ENCODE results near the gene MSI2.

The MSI2 gene

GRCh38 chr17:57724729-57725125 lies 468.4 kb downstream of the MSI2 start:
- DNase-seq (ENCODE audit: low read depth in 1 of 2, low spot score in 1 of 2), result no peak

GRCh38 chr17:57726213-57726790 lies 470.0 kb downstream of the MSI2 start:
- DNase-seq (ENCODE audit: low read depth in 1 of 2, low spot score in 1 of 2), result no peak

- DNase-seq (ENCODE audit: low read depth in 1 of 2, low spot score in 1 of 2), result no peak
These were observed 470.5 kb downstream of the MSI2 start for GRCh38 chr17:57726838-57727237.

- no peak for DNase-seq (ENCODE audit: low read depth in 1 of 2, low spot score in 1 of 2)
These were observed 471.4 kb downstream of the MSI2 start for GRCh38 chr17:57727630-57728175.

- no peak for DNase-seq (ENCODE audit: low read depth in 1 of 2, low spot score in 1 of 2)
These were observed 473.8 kb downstream of the MSI2 start for GRCh38 chr17:57730026-57730701.

- DNase-seq (ENCODE audit: low read depth in 1 of 2, low spot score in 1 of 2), result no peak
These were observed 475.7 kb downstream of the MSI2 start for GRCh38 chr17:57732062-57732461.

GRCh38 chr17:57733085-57733484 lies 476.8 kb downstream of the MSI2 start:
- DNase-seq (ENCODE audit: low read depth in 1 of 2, low spot score in 1 of 2), result no peak

Data from activated CD4-positive, alpha-beta T cell treated with anti-CD3 and anti-CD28 coated beads, Interleukin-2, amount 50 U/mL, for 24 hours (primary cell).